GM21447 (cell line): ENCODE data around the gene INPP4B.

Source experiments
- ATAC-seq: cut with Tn5 transposase; IDR thresholded peaks from one replicate; pipeline ENCODE4 v1.9.1; 2021; ENCODE audit not compliant: unreplicated experiment

INPP4B gene

DNA sequence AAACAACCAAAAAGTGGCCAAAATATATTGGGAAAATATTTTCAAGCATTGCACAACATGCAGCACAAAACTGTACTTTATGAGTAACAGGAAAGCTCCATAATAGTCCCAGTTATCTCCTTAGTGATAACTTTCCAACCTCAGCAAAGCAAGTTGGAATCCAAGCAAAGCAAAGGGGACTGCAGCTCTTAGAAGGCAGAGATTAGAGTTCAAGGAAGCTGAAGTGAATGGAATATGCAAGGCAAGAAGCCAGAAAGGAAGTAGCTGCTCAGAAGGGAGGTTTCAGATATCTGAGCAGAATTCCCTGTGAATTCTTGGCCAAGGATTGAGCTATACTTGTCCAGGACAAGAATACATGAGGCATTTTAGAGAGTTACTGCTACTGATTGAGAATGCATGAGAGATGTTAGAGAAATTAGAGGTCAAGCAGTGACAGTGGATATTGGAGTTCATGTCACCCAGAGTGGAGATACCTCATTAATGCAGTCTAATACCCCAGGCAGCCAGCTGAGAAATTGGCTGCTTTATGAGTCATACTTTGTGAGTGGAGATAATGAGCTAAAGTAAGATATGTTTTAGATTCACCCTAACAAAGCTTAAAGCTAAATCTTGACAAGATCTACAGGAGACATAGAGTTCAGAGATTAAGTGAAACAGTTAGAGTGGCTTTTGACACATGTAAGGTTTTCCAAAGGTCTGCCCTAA lies 102.8 kb downstream of the INPP4B start:
- no peak for ATAC-seq

GRCh38 chr4:142741995-142742394 lies 104.1 kb downstream of the INPP4B start:
- ATAC-seq, result no peak

GRCh38 chr4:142728233-142728632 lies 117.9 kb downstream of the INPP4B start:
- no peak for ATAC-seq

- ATAC-seq, result no peak
These were observed 119.0 kb downstream of the INPP4B start for GRCh38 chr4:142727149-142727548.

DNA sequence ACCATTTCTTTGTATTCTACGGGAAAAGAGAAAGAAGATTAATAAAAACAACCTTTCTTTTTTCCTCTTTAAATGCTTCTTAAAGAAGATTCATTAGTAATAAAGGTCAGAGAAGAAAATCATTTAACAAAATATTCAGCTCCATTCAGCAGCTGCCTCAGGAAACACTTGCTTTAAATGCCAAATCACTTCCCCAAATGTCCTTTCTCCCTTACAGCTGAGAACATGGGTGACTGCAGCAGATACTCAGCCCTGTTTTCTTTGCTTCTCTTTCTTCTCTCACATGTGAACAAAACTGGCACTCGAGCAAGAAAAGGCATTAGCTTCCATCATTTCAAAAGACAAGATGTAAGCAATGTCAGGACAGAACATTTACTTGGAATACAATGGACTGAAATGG lies 120.2 kb downstream of the INPP4B start:
- ATAC-seq, result no peak

DNA sequence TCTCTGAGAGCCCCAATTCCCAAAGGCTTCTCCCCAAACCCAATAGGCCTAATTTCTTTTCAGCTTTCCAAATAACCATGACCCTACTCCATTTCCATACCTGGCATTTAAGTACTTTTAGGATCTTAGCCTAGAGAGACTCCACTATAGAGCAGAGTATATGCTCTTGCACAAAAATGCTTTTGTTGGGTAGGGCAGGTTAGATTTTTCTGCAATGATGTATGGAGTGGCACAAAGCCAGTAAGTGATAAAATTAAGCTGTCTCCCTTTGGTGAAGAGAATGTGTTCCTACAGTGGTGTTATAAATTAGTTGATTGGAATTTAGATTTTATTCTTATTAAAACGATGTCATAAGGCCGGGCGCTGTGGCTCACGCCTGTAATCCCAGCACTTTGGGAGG lies 124.9 kb downstream of the INPP4B start:
- no peak for ATAC-seq

GRCh38 chr4:142719854-142720541 lies 126.1 kb downstream of the INPP4B start:
- no peak for ATAC-seq

- ATAC-seq, result no peak
These were observed 127.1 kb downstream of the INPP4B start for GRCh38 chr4:142718981-142719380.

- ATAC-seq, result no peak
These were observed 130.4 kb downstream of the INPP4B start for GRCh38 chr4:142715727-142716126.

GRCh38 chr4:142713282-142714030 lies 132.6 kb downstream of the INPP4B start:
- no peak for ATAC-seq

DNA sequence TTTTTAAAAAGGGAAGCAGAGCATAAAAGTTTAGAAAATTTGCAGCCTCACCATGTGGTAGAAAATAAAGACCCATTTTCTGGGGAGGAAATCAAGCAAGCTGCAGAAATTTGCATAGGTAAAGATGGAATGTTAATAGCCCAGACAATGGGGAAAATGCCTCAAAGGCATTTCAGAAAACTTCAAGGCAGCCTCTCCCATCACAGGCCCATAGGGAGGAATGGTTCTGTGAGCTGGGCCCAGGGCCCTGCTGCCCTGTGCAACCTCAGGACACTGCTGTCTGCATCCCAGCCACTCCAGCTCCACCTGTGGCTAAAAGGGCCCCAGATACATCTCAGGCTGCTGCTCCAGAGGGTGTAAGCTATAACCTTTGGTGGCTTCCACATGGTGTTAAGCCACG lies 137.9 kb downstream of the INPP4B start:
- no peak for ATAC-seq

DNA sequence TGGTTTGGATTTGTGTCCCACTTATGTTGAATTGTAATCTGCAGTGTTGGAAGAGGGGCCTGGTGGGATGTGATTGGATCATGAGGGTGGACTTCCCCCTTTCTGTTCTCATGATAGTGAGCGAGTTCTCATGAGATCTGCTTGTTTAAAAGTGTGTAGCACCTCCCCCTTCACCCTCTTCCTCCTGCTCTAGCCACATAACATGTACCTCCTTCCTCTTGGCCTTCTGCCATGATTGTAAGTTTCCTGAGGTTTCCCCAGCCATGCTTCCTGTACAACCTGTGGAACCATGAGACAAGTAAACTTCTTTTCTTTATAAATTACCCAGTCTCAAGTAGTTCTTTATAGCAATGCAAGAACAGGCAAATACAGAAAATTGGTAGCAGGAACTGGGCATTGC lies 138.7 kb downstream of the INPP4B start:
- ATAC-seq, result no peak

DNA sequence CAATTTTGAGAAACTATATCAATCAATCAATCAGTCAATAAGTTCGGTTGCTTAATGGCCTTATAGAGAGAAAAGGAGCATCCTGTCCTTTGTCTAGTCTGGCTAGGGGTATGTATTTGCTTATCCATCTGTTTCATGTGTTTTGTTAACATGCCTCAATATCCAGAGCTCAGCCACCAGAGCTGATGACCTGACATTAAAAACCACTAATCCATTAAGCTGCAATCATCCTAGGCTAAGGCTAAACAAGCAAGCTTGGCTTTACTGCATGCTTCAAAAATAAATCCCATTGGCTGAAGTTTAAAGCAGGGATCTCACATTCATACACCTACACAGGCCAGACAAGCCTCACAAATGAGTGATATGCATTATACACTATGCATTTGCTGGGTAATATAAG lies 139.7 kb downstream of the INPP4B start:
- ATAC-seq, result no peak

DNA sequence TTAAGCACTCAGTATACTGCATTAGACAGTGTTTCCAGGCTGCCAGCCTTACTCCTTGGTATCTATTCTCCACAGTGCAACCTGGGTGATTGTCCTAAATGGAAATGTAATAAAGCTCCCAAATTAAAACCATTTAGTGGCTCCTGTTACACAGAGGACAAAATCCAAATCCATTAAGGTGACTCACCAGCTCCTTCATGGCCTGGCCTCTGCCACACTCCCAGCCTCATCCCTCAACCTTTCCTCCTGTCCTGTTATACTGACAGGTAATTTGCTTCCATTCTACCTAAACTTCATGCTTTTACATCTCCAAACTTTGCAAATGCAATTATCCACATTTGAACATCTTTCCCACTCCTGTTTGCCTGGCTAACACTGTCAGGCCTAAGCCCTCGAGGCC lies 140.3 kb downstream of the INPP4B start:
- ATAC-seq, result no peak

DNA sequence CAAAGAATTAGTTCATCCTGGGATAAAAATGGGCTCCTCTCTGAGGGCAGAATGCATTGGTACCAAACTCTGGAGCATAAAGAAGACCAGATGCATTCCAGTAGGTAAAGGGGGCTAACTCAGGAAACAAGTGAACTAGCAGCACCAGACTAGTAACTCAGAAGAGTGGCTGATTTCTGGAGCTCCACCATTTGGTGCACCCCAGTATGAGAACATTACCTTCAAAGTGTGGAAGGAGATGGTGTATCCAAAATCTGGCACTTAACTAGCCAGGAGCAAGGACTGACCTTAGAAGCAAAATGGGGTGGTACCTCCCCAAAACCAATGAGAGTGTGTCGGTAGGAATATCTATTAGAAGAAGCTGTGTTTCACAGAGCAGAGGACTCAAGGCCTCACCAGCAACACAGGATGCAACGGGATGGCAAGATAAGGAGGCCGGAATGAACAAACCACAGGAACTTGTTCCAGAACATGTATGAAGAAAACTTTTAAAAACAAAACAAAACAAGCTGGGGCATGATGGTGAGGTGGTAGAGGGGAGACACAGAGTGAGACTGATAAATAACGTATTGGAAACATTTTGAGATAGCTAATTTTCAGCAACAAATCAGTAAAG lies 142.3 kb downstream of the INPP4B start:
- ATAC-seq, result no peak

DNA sequence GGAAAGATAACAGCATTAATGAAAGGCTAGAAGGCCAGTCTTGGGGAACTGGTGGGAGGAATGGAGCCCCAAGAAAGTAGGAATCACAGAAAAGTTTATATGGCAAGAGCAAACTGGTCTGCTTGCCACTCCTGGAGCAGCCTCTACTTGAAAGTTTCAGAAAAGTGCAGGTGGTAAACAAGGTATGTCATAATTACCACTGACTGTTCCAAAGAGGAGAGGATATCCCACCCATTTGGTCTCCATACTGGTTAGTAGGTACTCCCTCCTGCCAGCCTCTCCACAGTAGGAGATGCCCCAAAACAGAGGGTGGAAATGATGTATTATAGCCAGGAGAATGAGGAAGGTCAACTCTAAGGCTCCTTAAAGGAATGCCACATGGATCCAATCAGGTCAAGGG lies 145.1 kb downstream of the INPP4B start:
- no peak for ATAC-seq

DNA sequence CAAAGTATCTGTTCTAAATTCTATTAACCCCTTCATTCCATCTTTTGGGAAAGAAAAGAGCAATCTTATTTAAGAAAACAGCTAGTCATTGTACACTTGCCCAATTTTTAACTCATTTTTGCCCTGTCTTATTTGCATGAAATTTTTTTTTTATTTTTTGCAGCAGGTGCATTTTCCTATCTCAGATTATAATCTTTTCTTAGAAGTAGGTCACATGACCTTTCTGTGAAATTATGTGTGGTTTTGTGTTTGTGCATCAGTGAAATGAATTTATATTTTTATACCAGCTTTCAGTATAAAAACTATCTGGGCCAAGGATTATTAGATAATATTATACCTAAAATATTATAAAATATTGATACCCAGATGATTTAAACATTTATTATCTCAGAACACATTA lies 145.6 kb downstream of the INPP4B start:
- ATAC-seq, result no peak

- ATAC-seq, result no peak
These were observed 147.5 kb downstream of the INPP4B start for GRCh38 chr4:142698552-142698951.

- no peak for ATAC-seq
These were observed 148.2 kb downstream of the INPP4B start for GRCh38 chr4:142697928-142698327.

DNA sequence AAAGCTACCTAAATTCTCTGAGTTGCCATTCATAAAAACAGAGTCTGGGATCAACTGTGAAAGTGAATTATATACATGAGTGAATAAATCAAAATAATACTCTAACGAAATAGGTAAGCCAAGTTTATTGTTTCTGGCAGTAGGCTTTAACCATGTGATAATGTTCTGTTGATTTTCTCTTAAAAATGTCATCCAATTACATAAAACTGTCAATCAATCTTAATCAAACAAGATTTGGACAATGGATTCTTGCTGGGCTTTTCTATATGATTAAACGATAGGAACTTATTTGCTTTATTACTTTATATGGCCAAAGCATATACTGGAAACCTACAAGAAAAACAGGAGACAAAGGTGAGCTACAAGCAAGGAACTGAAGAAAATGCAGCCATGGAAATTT lies 148.8 kb downstream of the INPP4B start:
- no peak for ATAC-seq

GRCh38 chr4:142696334-142697122 lies 149.6 kb downstream of the INPP4B start:
- ATAC-seq, result no peak
